Upper lobe of left lung (tissue), 6 donors: ENCODE measurements around the gene GRIK4. TPM values are rescaled to one million over a fixed set of nuclear protein-coding genes. Genes with fewer than 3 reads are reported as not detected.

Experiments used
- ATAC-seq, 2 donors: fragments of 200-7000 bp; cut with Tn5 transposase; one replicate each; pipeline ENCODE4 v1.9.1; 2022; ENCODE audit warnings: mild to moderate bottlenecking in 2 of 2, moderate library complexity in 2 of 2; ENCODE audit not compliant: low FRiP score in 2 of 2
- DNase-seq, 2 donors: peaks; one replicate each; pipeline ENCODE4 v3.0.0-alpha.2; 2019 to 2020
- H3K27ac ChIP-seq, 4 donors: fragments of 200-600 bp; sonication (generic); one replicate each; pipeline ENCODE4 v1.5.1; 2016 to 2019
- H3K27me3 ChIP-seq, 4 donors: fragments of 200-600 bp; sonication (generic); one replicate each; pipeline ENCODE4 v1.5.1; 2017 to 2019
- H3K36me3 ChIP-seq, 4 donors: fragments of 200-600 bp; sonication (generic); one replicate each; pipeline ENCODE4 v1.5.1; 2016 to 2019
- H3K4me1 ChIP-seq, 4 donors: fragments of 200-600 bp; sonication (generic); one replicate each; pipeline ENCODE4 v1.5.1; 2018 to 2019
- H3K4me3 ChIP-seq, 4 donors: fragments of 200-600 bp; sonication (generic); one replicate each; pipeline ENCODE4 v1.5.1; 2017 to 2019; ENCODE audit warnings: mild to moderate bottlenecking in 2 of 4, moderate library complexity in 1 of 4
- H3K9me3 ChIP-seq, 4 donors: fragments of 200-600 bp; sonication (generic); one replicate each; pipeline ENCODE4 v1.5.1; 2018 to 2019
- CTCF ChIP-seq, 6 experiments: fragments of 450-650 bp in 4 of 6; fragments of 200-600 bp in 2 of 6; sonication (generic) in 2 of 6; IDR thresholded peaks; one replicate each; pipeline ENCODE4 v1.5.1; 2016 to 2019; ENCODE audit warnings: antibody characterized with exemption in 6 of 6
- EP300 ChIP-seq, 4 donors: sonication (generic); formaldehyde crosslinking; IDR thresholded peaks; one replicate each; pipeline ENCODE4 v1.5.1; 2017; ENCODE audit warnings: antibody characterized with exemption in 4 of 4, control low read depth in 2 of 4
- POLR2A ChIP-seq, 4 donors: fragments of 450-650 bp; IDR thresholded peaks; one replicate each; pipeline ENCODE4 v1.5.1; 2016 to 2017; ENCODE audit warnings: antibody characterized with exemption in 4 of 4, mild to moderate bottlenecking in 2 of 4
- POLR2AphosphoS5 ChIP-seq, 2 donors: sonication (generic); formaldehyde crosslinking; IDR thresholded peaks; one replicate each; pipeline ENCODE4 v1.5.1; 2017; ENCODE audit warnings: antibody characterized with exemption in 2 of 2
- WGBS, 2 donors: methylation state at CpG; one replicate each; pipeline ENCODE4 v1.1.5; 2017 to 2018; 5-methylcytosine and 5-hydroxymethylcytosine counted together
- total RNA-seq, 6 donors: library from RNA; depleted of rRNA in 4 of 6; stranded (reverse); fragments of >200 nt in 4 of 6; gene quantifications; one replicate each; pipeline versions ENCODE4 v1.1.0 to v1.2.1, GENCODE V29; 2016 to 2021
- donor health status: DM: no; HTN: no; CAD: no; lungs with moderate emphysema.
- donor health status: DM: no; HTN: yes; CAD: no; lungs with severe emphysema.

Gene GRIK4
- total RNA-seq, 6 donors from 2014 or later = 0.30 to 8.4 (median 0.78) TPM

- DNase-seq (no peak), ATAC-seq (no peak)
- H3K27ac ChIP-seq = no peak overlapping the region
- TF ChIP-seq EP300 (IDR thresholded peaks at IDR 0.05) (no peak), POLR2AphosphoS5 (IDR thresholded peaks at IDR 0.05) (no peak), POLR2A (IDR thresholded peaks at IDR 0.05) (no peak), CTCF (IDR thresholded peaks at IDR 0.05) (no peak)
- no peaks in the 10 kb centered on the region for H3K36me3 ChIP-seq
- no peaks in the 10 kb centered on the region for H3K27me3 ChIP-seq
- no peak overlapping the region for H3K4me3 ChIP-seq
- WGBS, 2 donors = 79% methylated on average over 8 to 9 of the region's 9 CpGs
- H3K9me3 ChIP-seq = no peaks in the 10 kb centered on the region
- H3K4me1 ChIP-seq = no peaks in the 10 kb centered on the region
These were observed 150.6 kb downstream of the GRIK4 start for GRCh38 chr11:120662071-120662676.

GRCh38 chr11:120663142-120663541 lies 151.6 kb downstream of the GRIK4 start:
- 33% methylated on average over 2 of the region's 2 CpGs; no CpG with 5 or more reads in 1 of the 2 donors for WGBS, 2 donors
- no peaks in the 10 kb centered on the region for H3K4me1 ChIP-seq
- ATAC-seq (no peak), DNase-seq (no peak)
- no peak overlapping the region for H3K4me3 ChIP-seq
- TF ChIP-seq EP300 (IDR thresholded peaks at IDR 0.05) (no peak), CTCF (IDR thresholded peaks at IDR 0.05) (no peak), POLR2AphosphoS5 (IDR thresholded peaks at IDR 0.05) (no peak), POLR2A (IDR thresholded peaks at IDR 0.05) (no peak)
- no peaks in the 10 kb centered on the region for H3K36me3 ChIP-seq
- no peaks in the 10 kb centered on the region for H3K27me3 ChIP-seq
- no peak overlapping the region for H3K27ac ChIP-seq
- no peaks in the 10 kb centered on the region for H3K9me3 ChIP-seq

GRCh38 chr11:120666121-120666639 lies 154.6 kb downstream of the GRIK4 start:
- DNase-seq (no peak), ATAC-seq (no peak)
- no peak overlapping the region for H3K27ac ChIP-seq
- 65 to 69% methylated on average over 10 of the region's 10 CpGs for WGBS, 2 donors
- TF ChIP-seq POLR2A (IDR thresholded peaks at IDR 0.05) = no peak
- TF ChIP-seq CTCF (IDR thresholded peaks at IDR 0.05) = no peak
- no peak for TF ChIP-seq EP300 (IDR thresholded peaks at IDR 0.05)
- no peak for TF ChIP-seq POLR2AphosphoS5 (IDR thresholded peaks at IDR 0.05)
- H3K4me1 ChIP-seq = no peaks in the 10 kb centered on the region
- no peaks in the 10 kb centered on the region for H3K9me3 ChIP-seq
- no peak overlapping the region for H3K4me3 ChIP-seq
- no peaks in the 10 kb centered on the region for H3K36me3 ChIP-seq
- no peaks in the 10 kb centered on the region for H3K27me3 ChIP-seq

GRCh38 chr11:120667281-120667680 lies 155.7 kb downstream of the GRIK4 start:
- H3K27ac ChIP-seq = no peak overlapping the region
- H3K9me3 ChIP-seq = no peaks in the 10 kb centered on the region
- no peaks in the 10 kb centered on the region for H3K36me3 ChIP-seq
- ATAC-seq (peak in 1 of 2 donors; percentile 58), DNase-seq (peak in 1 of 2 donors; percentile 77)
- TF ChIP-seq EP300 (IDR thresholded peaks at IDR 0.05) = no peak
- TF ChIP-seq POLR2A (IDR thresholded peaks at IDR 0.05) = no peak
- no peak for TF ChIP-seq POLR2AphosphoS5 (IDR thresholded peaks at IDR 0.05)
- TF ChIP-seq CTCF (IDR thresholded peaks at IDR 0.05) = no peak
- H3K27me3 ChIP-seq = no peaks in the 10 kb centered on the region
- H3K4me1 ChIP-seq = no peaks in the 10 kb centered on the region
- no peak overlapping the region for H3K4me3 ChIP-seq
- 62 to 67% methylated on average over 7 to 14 of the region's 14 CpGs for WGBS, 2 donors

- Histone ChIP-seq H3K27ac (no peak overlapping the region), H3K27me3 (no peaks in the 10 kb centered on the region), H3K4me1 (no peaks in the 10 kb centered on the region), H3K36me3 (no peaks in the 10 kb centered on the region), H3K4me3 (no peak overlapping the region), H3K9me3 (no peaks in the 10 kb centered on the region)
- 89 to 100% methylated on average over 1 of the region's 1 CpG for WGBS, 2 donors
- DNase-seq = no peak
- TF ChIP-seq EP300 (IDR thresholded peaks at IDR 0.05) (no peak), CTCF (IDR thresholded peaks at IDR 0.05) (no peak), POLR2A (IDR thresholded peaks at IDR 0.05) (no peak)
- ATAC-seq = no peak
These were observed 156.4 kb downstream of the GRIK4 start for GRCh38 chr11:120667934-120668333.
